A549 (cell line): ENCODE results near the gene ZC3H4. TPM values are rescaled to one million over a fixed set of nuclear protein-coding genes. Genes with fewer than 3 reads are reported as not detected.
A peak's percentile ranks its signal among the peaks of the same experiment; 100 is the strongest.

Experiments
- ATAC-seq, 2 experiments: fragments of 200-7000 bp in 1 of 2; fragments of >200 bp in 1 of 2; cut with Nextera tagmentation in 1 of 2; cut with Tn5 transposase in 1 of 2; 3 replicates each; pipeline versions ENCODE4 v1.8.0 to v1.9.1; 2018 to 2020; ENCODE audit warnings: mild to moderate bottlenecking in 1 of 2, moderate library complexity in 1 of 2
- CTCF ChIA-PET: fragments of 300-600 bp; sonication (Branson Sonifier 250); formaldehyde crosslinking; extraction: SDS; loops from one replicate; lab custom pipeline; 2021; ENCODE audit warnings: antibody characterized with exemption, inconsistent platforms; lab: Yijun Ruan, JAX
- POLR2A ChIA-PET: fragments of 350-600 bp; formaldehyde crosslinking; extraction: SDS; loops from one replicate; lab custom pipeline; 2021; ENCODE audit warnings: antibody characterized with exemption, inconsistent platforms; lab: Yijun Ruan, JAX
- DNase-seq, 2 experiments: peaks; one replicate each; pipeline versions ENCODE4 v3.0.0 to v3.0.0-alpha.2; 2011 to 2016; ENCODE audit warnings: low read depth in 1 of 2, low spot score in 1 of 2
- FAIRE-seq: peaks from 2 replicates; lab custom pipeline; 2011; peaks lifted over from hg19 to GRCh38; lab: Jason Lieb, UNC
- H3K27ac ChIP-seq, 2 experiments: fragments of >200 bp; sonication (Bioruptor Twin); formaldehyde crosslinking; 3 replicates each; pipeline ENCODE4 v1.5.1; 2016 to 2017
- H3K4me1 ChIP-seq: fragments of >200 bp; sonication (Bioruptor Twin); formaldehyde crosslinking; 3 replicates; pipeline ENCODE4 v1.6.1; 2016
- H3K4me2 ChIP-seq: fragments of >200 bp; sonication (Bioruptor Twin); formaldehyde crosslinking; 3 replicates; pipeline ENCODE4 v1.6.1; 2016
- H3K4me3 ChIP-seq: fragments of >200 bp; sonication (Bioruptor Twin); formaldehyde crosslinking; 3 replicates; pipeline ENCODE4 v1.5.1; 2016
- H3K9me3 ChIP-seq: fragments of >200 bp; sonication (Bioruptor Twin); formaldehyde crosslinking; 3 replicates; pipeline ENCODE4 v1.6.1; 2016
- CBX2 ChIP-seq: fragments of 200-600 bp; sonication (generic); IDR thresholded peaks from 2 replicates; pipeline ENCODE4 v1.6.1; 2016; ENCODE audit warnings: low read depth, mild to moderate bottlenecking, borderline replicate concordance
- CEBPB ChIP-seq, 2 experiments: fragments of >200 bp in 1 of 2; sonication (Bioruptor Twin) in 1 of 2; formaldehyde crosslinking in 1 of 2; IDR thresholded peaks; 2 replicates each; pipeline ENCODE4 v1.6.1; 2012 to 2016
- CHD2 ChIP-seq: fragments of 150-350 bp; IDR thresholded peaks from 2 replicates; pipeline ENCODE4 v1.6.1; 2014; ENCODE audit warnings: low read length; ENCODE audit not compliant: partially characterized antibody
- CHD4 ChIP-seq: fragments of 200-600 bp; sonication (generic); IDR thresholded peaks from 2 replicates; pipeline ENCODE4 v1.6.1; 2016; ENCODE audit warnings: antibody characterized with exemption, mild to moderate bottlenecking, borderline replicate concordance
- CTCF ChIP-seq: fragments of >200 bp; sonication (Bioruptor Twin); formaldehyde crosslinking; IDR thresholded peaks from 3 replicates; pipeline ENCODE4 v1.5.1; 2016
- EP300 ChIP-seq, 2 experiments: fragments of >200 bp; sonication (Bioruptor Twin); formaldehyde crosslinking; IDR thresholded peaks; 2 replicates in 1 of 2; 3 replicates in 1 of 2; pipeline ENCODE4 v1.6.1; 2016 to 2017
- FOSL2 ChIP-seq, 2 experiments: fragments of 450-650 bp in 1 of 2; fragments of >200 bp in 1 of 2; sonication (Bioruptor Twin) in 1 of 2; formaldehyde crosslinking; IDR thresholded peaks; 2 replicates each; pipeline versions ENCODE4 v1.5.0 to v1.6.1; 2016 to 2020; ENCODE audit warnings: mild to moderate bottlenecking in 1 of 2, moderate library complexity in 1 of 2
- GATA3 ChIP-seq: IDR thresholded peaks from 2 replicates; pipeline ENCODE4 v1.6.1; 2012; ENCODE audit warnings: borderline replicate concordance
- HDAC2 ChIP-seq: fragments of 200-600 bp; sonication (generic); IDR thresholded peaks from 2 replicates; pipeline ENCODE4 v1.6.1; 2016
- HMGXB4 ChIP-seq: fragments of 250-450 bp; sonication (Bioruptor Pico); IDR thresholded peaks from 2 replicates; pipeline ENCODE4 v1.5.0; 2021; ENCODE audit warnings: mild to moderate bottlenecking, moderate library complexity, borderline replicate concordance
- HOXA7 ChIP-seq: fragments of 250-450 bp; sonication (Bioruptor Pico); IDR thresholded peaks from 2 replicates; pipeline ENCODE4 v1.5.0; 2020; ENCODE audit warnings: mild to moderate bottlenecking, moderate library complexity
- JUN ChIP-seq, 2 experiments: fragments of >200 bp; sonication (Bioruptor Twin); formaldehyde crosslinking; IDR thresholded peaks; 2 replicates in 1 of 2; 3 replicates in 1 of 2; pipeline ENCODE4 v1.6.1; 2016 to 2017
- MAZ ChIP-seq: fragments of 150-350 bp; IDR thresholded peaks from 2 replicates; pipeline ENCODE4 v1.6.1; 2014; ENCODE audit warnings: antibody characterized with exemption, low read depth, low read length, borderline replicate concordance
- MYC ChIP-seq: IDR thresholded peaks from 2 replicates; pipeline ENCODE4 v1.6.1; 2012; ENCODE audit warnings: mild to moderate bottlenecking, inconsistent platforms, low read length, improper control_type of control experiment, borderline replicate concordance
- NPAS2 ChIP-seq: fragments of 250-450 bp; sonication (Bioruptor Pico); IDR thresholded peaks from 2 replicates; pipeline ENCODE4 v1.8.0; 2022; ENCODE audit warnings: mild to moderate bottlenecking, moderate library complexity, borderline replicate concordance
- POLR2AphosphoS2 ChIP-seq: conservative IDR thresholded peaks from 2 replicates; pipeline ENCODE4 v1.6.1; 2012; ENCODE audit warnings: low read length, improper control_type of control experiment, inconsistent platforms
- RAD21 ChIP-seq, 2 experiments: fragments of >200 bp in 1 of 2; sonication (Bioruptor Twin) in 1 of 2; formaldehyde crosslinking in 1 of 2; IDR thresholded peaks in 1 of 2; conservative IDR thresholded peaks in 1 of 2; 2 replicates in 1 of 2; 3 replicates in 1 of 2; pipeline ENCODE4 v1.6.1; 2012 to 2018; ENCODE audit warnings: inconsistent platforms in 1 of 2
- RARB ChIP-seq: fragments of 250-450 bp; sonication (Bioruptor Pico); IDR thresholded peaks from 2 replicates; pipeline ENCODE4 v1.8.0; 2021; ENCODE audit warnings: mild to moderate bottlenecking, moderate library complexity
- RFX5 ChIP-seq: fragments of 450-650 bp; IDR thresholded peaks from 2 replicates; pipeline ENCODE4 v1.7.1; 2014; ENCODE audit warnings: antibody characterized with exemption, mild to moderate bottlenecking, moderate library complexity
- ZSCAN20 ChIP-seq: fragments of 250-450 bp; sonication (Bioruptor Pico); IDR thresholded peaks from 2 replicates; pipeline ENCODE4 v1.8.0; 2022; ENCODE audit warnings: mild to moderate bottlenecking, moderate library complexity
- WGBS: methylation state at CpG from one replicate; pipeline ENCODE4 v1.1.6; 2017; ENCODE audit errors: missing lambda C conversion rate; 5-methylcytosine and 5-hydroxymethylcytosine counted together
- polyA plus RNA-seq, 4 experiments: library from polyadenylated mRNA; depleted of rRNA in 3 of 4; stranded (reverse); fragments of >200 nt; fragmentation: RNase III in 1 of 4; extraction: RNeasy Plus Mini Kit Qiagen cat#74134 plus additional on column Dnase treatment in 1 of 4; gene quantifications; 2 replicates in 3 of 4; 3 replicates in 1 of 4; pipeline ENCODE4 v1.2.3, GENCODE V29; 2011 to 2017
- TF ChIP-seq, protein P1 (sequence below): fragments of 450-650 bp; IDR thresholded peaks from 2 replicates; pipeline ENCODE4 v1.6.1; 2014; ENCODE audit warnings: antibody characterized with exemption
- TF ChIP-seq, protein P2 (sequence below): fragments of >200 bp; sonication (Bioruptor Twin); formaldehyde crosslinking; IDR thresholded peaks from 3 replicates; pipeline ENCODE4 v1.6.1; 2016
- TF ChIP-seq, protein P3 (sequence below): fragments of 150-350 bp; IDR thresholded peaks from 2 replicates; pipeline ENCODE4 v1.6.1; 2014; ENCODE audit warnings: low read depth, mild to moderate bottlenecking, low read length
- TF ChIP-seq, protein P4 (sequence below): IDR thresholded peaks from 2 replicates; pipeline ENCODE4 v1.6.1; 2012
- TF ChIP-seq, protein P5 (sequence below): IDR thresholded peaks from 2 replicates; pipeline ENCODE4 v1.6.1; 2012; ENCODE audit warnings: low read depth, borderline replicate concordance

ZC3H4 gene
- polyA plus RNA-seq, 2 of the 4 experiments (the other 2 are of a cell fraction), result 7.7 to 33.4 TPM

GRCh38 chr19:47125669-47125938 is 12.0 kb upstream of the ZC3H4 start:
- DNase-seq (no peak), FAIRE-seq (no peak), ATAC-seq (no peak)
- Histone ChIP-seq H3K4me2 (no peak overlapping the region), H3K9me3 (0 out of 3 replicates have a peak, but pooled peaks cover 5% of the 10 kb centered on the region), H3K27ac (no peak overlapping the region), H3K4me1 (peaks cover 28% of the 10 kb centered on the region), H3K4me3 (no peak overlapping the region)
- CTCF ChIA-PET, result interaction anchor here (0.6 to 12.9 kb wide), 47 partner anchors 9 to 368 kb away, joined by 3 to 128 read pairs (median 5); partner anchors contain the start of genes NPAS1 and ZC3H4
- no peak for TF ChIP-seq FOSL2 (IDR thresholded peaks at IDR 0.05)
- TF ChIP-seq FOSL2 (CRISPR knock-in tag; IDR thresholded peaks at IDR 0.05), result no peak
- no peak for TF ChIP-seq HOXA7 (CRISPR knock-in tag)
- no peak for TF ChIP-seq CBX2
- no peak for TF ChIP-seq HDAC2
- TF ChIP-seq MYC, result no peak
- no peak for TF ChIP-seq MAZ
- no peak for TF ChIP-seq CHD4
- TF ChIP-seq, protein P1, sequence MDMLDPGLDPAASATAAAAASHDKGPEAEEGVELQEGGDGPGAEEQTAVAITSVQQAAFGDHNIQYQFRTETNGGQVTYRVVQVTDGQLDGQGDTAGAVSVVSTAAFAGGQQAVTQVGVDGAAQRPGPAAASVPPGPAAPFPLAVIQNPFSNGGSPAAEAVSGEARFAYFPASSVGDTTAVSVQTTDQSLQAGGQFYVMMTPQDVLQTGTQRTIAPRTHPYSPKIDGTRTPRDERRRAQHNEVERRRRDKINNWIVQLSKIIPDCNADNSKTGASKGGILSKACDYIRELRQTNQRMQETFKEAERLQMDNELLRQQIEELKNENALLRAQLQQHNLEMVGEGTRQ, result no peak
- TF ChIP-seq, protein P2, sequence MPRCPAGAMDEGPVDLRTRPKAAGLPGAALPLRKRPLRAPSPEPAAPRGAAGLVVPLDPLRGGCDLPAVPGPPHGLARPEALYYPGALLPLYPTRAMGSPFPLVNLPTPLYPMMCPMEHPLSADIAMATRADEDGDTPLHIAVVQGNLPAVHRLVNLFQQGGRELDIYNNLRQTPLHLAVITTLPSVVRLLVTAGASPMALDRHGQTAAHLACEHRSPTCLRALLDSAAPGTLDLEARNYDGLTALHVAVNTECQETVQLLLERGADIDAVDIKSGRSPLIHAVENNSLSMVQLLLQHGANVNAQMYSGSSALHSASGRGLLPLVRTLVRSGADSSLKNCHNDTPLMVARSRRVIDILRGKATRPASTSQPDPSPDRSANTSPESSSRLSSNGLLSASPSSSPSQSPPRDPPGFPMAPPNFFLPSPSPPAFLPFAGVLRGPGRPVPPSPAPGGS, result no peak
- TF ChIP-seq CHD2, result no peak
- TF ChIP-seq JUN (IDR thresholded peaks at IDR 0.05), result no peak
- no peak for TF ChIP-seq GATA3
- TF ChIP-seq RFX5, result no peak
- TF ChIP-seq NPAS2 (CRISPR knock-in tag), result no peak
- no peak for TF ChIP-seq RAD21 (conservative IDR thresholded peaks at IDR 0.05 in 1 of 2, IDR thresholded peaks at IDR 0.05 in 1 of 2)
- TF ChIP-seq, protein P3, sequence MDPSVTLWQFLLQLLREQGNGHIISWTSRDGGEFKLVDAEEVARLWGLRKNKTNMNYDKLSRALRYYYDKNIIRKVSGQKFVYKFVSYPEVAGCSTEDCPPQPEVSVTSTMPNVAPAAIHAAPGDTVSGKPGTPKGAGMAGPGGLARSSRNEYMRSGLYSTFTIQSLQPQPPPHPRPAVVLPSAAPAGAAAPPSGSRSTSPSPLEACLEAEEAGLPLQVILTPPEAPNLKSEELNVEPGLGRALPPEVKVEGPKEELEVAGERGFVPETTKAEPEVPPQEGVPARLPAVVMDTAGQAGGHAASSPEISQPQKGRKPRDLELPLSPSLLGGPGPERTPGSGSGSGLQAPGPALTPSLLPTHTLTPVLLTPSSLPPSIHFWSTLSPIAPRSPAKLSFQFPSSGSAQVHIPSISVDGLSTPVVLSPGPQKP, result no peak
- no peak for TF ChIP-seq POLR2AphosphoS2
- POLR2A ChIA-PET, result interaction anchor here (0.6 to 1.3 kb wide), 3 partner anchors 12 to 210 kb away, joined by 3 to 5 read pairs (median 4); partner anchors contain the start of gene ZC3H4

- peak; percentile 98 for FAIRE-seq
- ATAC-seq, result peak; percentile 84 to 85
- Histone ChIP-seq H3K4me1 (peaks cover 33% of the 10 kb centered on the region), H3K4me3 (no peak overlapping the region), H3K9me3 (0 out of 3 replicates have a peak, but pooled peaks cover 3% of the 10 kb centered on the region), H3K27ac (peak overlapping the region in 1 of 2 experiments; percentile 51; a peak in 3 of 6 replicates), H3K4me2 (peak overlapping the region; percentile 27; the same call in 2 of the 3 replicates)
- 32% methylated on average over 8 of the region's 8 CpGs for WGBS
- DNase-seq, result peak; percentile 86 to 90
- ChIA-PET POLR2A (interaction anchor here (0.6 to 1.3 kb wide), 2 partner anchors 12 to 46 kb away, joined by 3 to 5 read pairs; partner anchors contain the start of gene ZC3H4), CTCF (interaction anchor here (0.6 to 12.9 kb wide), 50 partner anchors 10 to 368 kb away, joined by 3 to 128 read pairs (median 5); partner anchors contain the start of genes NPAS1 and ZC3H4)
- TF ChIP-seq, protein P4, sequence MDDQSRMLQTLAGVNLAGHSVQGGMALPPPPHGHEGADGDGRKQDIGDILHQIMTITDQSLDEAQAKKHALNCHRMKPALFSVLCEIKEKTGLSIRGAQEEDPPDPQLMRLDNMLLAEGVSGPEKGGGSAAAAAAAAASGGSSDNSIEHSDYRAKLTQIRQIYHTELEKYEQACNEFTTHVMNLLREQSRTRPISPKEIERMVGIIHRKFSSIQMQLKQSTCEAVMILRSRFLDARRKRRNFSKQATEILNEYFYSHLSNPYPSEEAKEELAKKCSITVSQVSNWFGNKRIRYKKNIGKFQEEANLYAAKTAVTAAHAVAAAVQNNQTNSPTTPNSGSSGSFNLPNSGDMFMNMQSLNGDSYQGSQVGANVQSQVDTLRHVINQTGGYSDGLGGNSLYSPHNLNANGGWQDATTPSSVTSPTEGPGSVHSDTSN, result no peak
- TF ChIP-seq CEBPB (IDR thresholded peaks at IDR 0.05), result no peak
- TF ChIP-seq HMGXB4 (CRISPR knock-in tag), result no peak
- TF ChIP-seq ZSCAN20, result no peak
- TF ChIP-seq NPAS2 (CRISPR knock-in tag), result no peak
- TF ChIP-seq, protein P3, result no peak
- peak; percentile 95 for TF ChIP-seq CTCF
- no peak for TF ChIP-seq EP300 (IDR thresholded peaks at IDR 0.05)
- TF ChIP-seq, protein P5, sequence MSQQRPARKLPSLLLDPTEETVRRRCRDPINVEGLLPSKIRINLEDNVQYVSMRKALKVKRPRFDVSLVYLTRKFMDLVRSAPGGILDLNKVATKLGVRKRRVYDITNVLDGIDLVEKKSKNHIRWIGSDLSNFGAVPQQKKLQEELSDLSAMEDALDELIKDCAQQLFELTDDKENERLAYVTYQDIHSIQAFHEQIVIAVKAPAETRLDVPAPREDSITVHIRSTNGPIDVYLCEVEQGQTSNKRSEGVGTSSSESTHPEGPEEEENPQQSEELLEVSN, result no peak
- no peak for TF ChIP-seq RFX5
- no peak for TF ChIP-seq RARB (CRISPR knock-in tag)
Observed at GRCh38 chr19:47124937-47125668, 11.5 kb upstream of the ZC3H4 start.
